ENCODE results near the gene PI4KB. TPM values are rescaled to one million over a fixed set of nuclear protein-coding genes. Genes with fewer than 3 reads are reported as not detected.

The PI4KB gene
- total and polyA plus RNA-seq, 9 of the 15 experiments (the other 6 are each of a cell fraction or from before 2014, with no cell fraction given), result 3.1 to 65.4 (median 45.1) TPM

DNA sequence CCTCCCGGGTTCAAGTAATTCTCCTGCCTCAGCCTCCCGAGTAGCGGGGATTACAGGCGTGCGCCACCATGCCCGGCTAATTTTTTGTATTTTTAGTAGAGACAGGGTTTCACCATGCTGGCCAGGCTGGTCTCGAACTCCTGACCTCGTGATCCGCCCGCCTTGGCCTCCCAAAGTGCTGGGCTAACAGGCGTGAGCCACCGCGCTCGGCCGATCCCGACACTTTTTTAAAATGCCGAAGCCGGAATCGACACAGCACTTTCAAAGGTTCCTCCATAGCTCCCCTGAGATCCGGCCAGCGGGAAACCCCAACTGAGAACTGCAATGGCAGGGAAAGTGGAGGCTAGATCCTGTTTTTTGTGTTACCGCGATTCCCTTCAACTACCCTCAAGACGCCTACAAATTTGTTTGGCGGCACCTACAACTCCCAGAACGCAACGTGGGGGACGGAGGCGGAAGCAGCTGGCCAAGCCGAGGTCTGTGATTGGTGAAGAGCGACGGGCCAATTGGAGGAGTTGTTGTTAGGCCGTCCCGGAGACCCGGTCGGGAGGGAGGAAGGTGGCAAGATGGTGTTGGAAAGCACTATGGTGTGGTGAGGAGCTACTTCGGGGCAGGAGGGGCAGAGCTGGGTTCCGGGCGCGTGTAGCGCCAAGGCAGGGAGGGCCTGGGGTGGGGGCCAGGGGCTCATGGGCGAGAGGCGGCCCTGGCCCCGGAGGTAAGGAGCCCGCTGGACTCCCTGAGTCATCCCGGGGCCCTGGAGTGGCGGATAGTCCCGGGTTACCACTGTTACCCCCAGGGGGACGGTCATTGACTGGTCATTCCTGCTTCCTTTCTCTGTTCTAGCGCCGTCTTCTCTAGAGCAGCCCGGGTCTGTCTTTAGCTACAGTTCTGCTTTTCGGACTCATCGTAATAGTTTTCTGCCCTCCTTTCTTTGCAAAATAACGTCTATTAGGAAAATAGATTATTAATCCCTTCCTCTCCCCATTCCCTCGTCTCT lies 72.7 kb downstream of the PI4KB start, which contains the start of gene PSMD4:
Gene PSMD4, plus strand, starts transcription at position 518 of the 997 bp plus-strand sequence. Its CDS starts 49 bp downstream, at position 567.
- FAIRE-seq (peak; percentile 99), DNase-seq (ENCODE audit: extremely low read depth in 1 of 4, low spot score in 3 of 4) (peak; percentile 98 to 100 (median 99)), ATAC-seq (peak; percentile 97)
- peak within 1 kb of the TSS; percentile 83 for H3K27ac ChIP-seq (ENCODE audit: extremely low read depth, low read depth, low read length)
- peak within 1 kb of the TSS; percentile 98 for H2AFZ ChIP-seq (ENCODE audit: low read depth, low read length)
- H3K36me3 ChIP-seq (ENCODE audit: control insufficient read depth, insufficient read depth, low read length), result peaks cover 13% of the 10 kb centered on the region; the same call in 1 of the 3 replicates
- H3K4me2 ChIP-seq (ENCODE audit: insufficient read depth, low read length), result peak within 1 kb of the TSS; percentile 84
- H3K4me1 ChIP-seq (replicated peaks in 1 of 2; ENCODE audit: control insufficient read depth in 2 of 2, insufficient read depth in 2 of 2, low read length in 2 of 2), result peaks cover 0 to 4% of the 10 kb centered on the region in 2 experiments; a peak in 2 of 5 replicates
- TSS peak; percentile 83 for BruUV-seq (replicated peaks)
- peak within 1 kb of the TSS; percentile 58 for H3K4me3 ChIP-seq
- ChIA-PET POLR2A (interaction anchor here (0.5 to 1.8 kb wide), 16 partner anchors 10 to 342 kb away, joined by 3 to 11 read pairs (median 4); partner anchors contain the start of genes C1orf56, SELENBP1, VPS72 and ZNF687), CTCF (ENCODE audit: low intra/inter-chr PET ratio) (interaction anchor here (0.8 kb wide), 1 partner anchor 58 kb away, joined by 3 read pairs; no protein-coding TSS in a partner anchor)
- in situ Hi-C loops (cut with MboI), result no loop called here
- intact Hi-C loops (cut with micrococcal nuclease), result loop anchor here (2.0 kb wide), 1 partner anchor 26 kb away; no protein-coding TSS in a partner anchor
- H4K20me1 ChIP-seq (replicated peaks; ENCODE audit: control insufficient read depth, insufficient read depth, low read length), result no peaks in the 10 kb centered on the region
- H3K9me3 ChIP-seq (replicated peaks; ENCODE audit: control insufficient read depth, insufficient read depth, low read depth, low read length), result no peaks in the 10 kb centered on the region
- peaks cover 51% of the 10 kb centered on the region for H3K79me2 ChIP-seq (ENCODE audit: control insufficient read depth, insufficient read depth, low read length)
- no peaks in the 10 kb centered on the region for H3K27me3 ChIP-seq (ENCODE audit: control insufficient read depth in 2 of 2, insufficient read depth in 2 of 2, low read length in 2 of 2)
- H3K9ac ChIP-seq (ENCODE audit: insufficient read depth in 1 of 2, low read depth in 2 of 2, low read length in 2 of 2), result peak within 1 kb of the TSS; percentile 90 to 92
- WGBS (ENCODE audit: insufficient coverage, low coverage, missing lambda C conversion rate), result 29% methylated on average over 55 of the region's 56 CpGs
- no peaks in the 10 kb centered on the region for H3K9me1 ChIP-seq (ENCODE audit: control insufficient read depth, insufficient read depth, low read length)
- peak; percentile 53 for TF ChIP-seq ARID1B (IDR thresholded peaks at IDR 0.05)
- no peak for TF ChIP-seq ZNF311 (CRISPR knock-in tag; IDR thresholded peaks at IDR 0.05)
- no peak for TF ChIP-seq TCF7 (IDR thresholded peaks at IDR 0.05; ENCODE audit: borderline replicate concordance)
- no peak for TF ChIP-seq ZNF76 (CRISPR knock-in tag; IDR thresholded peaks at IDR 0.05; ENCODE audit: borderline replicate concordance)
- TF ChIP-seq, protein P1, sequence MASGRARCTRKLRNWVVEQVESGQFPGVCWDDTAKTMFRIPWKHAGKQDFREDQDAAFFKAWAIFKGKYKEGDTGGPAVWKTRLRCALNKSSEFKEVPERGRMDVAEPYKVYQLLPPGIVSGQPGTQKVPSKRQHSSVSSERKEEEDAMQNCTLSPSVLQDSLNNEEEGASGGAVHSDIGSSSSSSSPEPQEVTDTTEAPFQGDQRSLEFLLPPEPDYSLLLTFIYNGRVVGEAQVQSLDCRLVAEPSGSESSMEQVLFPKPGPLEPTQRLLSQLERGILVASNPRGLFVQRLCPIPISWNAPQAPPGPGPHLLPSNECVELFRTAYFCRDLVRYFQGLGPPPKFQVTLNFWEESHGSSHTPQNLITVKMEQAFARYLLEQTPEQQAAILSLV (tag; IDR thresholded peaks at IDR 0.05), result no peak
- TF ChIP-seq, protein P2, sequence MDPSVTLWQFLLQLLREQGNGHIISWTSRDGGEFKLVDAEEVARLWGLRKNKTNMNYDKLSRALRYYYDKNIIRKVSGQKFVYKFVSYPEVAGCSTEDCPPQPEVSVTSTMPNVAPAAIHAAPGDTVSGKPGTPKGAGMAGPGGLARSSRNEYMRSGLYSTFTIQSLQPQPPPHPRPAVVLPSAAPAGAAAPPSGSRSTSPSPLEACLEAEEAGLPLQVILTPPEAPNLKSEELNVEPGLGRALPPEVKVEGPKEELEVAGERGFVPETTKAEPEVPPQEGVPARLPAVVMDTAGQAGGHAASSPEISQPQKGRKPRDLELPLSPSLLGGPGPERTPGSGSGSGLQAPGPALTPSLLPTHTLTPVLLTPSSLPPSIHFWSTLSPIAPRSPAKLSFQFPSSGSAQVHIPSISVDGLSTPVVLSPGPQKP (CRISPR knock-in tag; IDR thresholded peaks at IDR 0.05), result no peak
- TF ChIP-seq, protein P3, sequence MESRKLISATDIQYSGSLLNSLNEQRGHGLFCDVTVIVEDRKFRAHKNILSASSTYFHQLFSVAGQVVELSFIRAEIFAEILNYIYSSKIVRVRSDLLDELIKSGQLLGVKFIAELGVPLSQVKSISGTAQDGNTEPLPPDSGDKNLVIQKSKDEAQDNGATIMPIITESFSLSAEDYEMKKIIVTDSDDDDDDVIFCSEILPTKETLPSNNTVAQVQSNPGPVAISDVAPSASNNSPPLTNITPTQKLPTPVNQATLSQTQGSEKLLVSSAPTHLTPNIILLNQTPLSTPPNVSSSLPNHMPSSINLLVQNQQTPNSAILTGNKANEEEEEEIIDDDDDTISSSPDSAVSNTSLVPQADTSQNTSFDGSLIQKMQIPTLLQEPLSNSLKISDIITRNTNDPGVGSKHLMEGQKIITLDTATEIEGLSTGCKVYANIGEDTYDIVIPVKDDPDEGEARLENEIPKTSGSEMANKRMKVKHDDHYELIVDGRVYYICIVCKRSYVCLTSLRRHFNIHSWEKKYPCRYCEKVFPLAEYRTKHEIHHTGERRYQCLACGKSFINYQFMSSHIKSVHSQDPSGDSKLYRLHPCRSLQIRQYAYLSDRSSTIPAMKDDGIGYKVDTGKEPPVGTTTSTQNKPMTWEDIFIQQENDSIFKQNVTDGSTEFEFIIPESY (CRISPR knock-in tag; IDR thresholded peaks at IDR 0.05), result peak; percentile 98
- no peak for TF ChIP-seq ZZZ3 (IDR thresholded peaks at IDR 0.05)
- TF ChIP-seq TBP (optimal IDR thresholded peaks at IDR 0.05; ENCODE audit: low read depth, low read length), result peak; percentile 78
- TF ChIP-seq, protein P4, sequence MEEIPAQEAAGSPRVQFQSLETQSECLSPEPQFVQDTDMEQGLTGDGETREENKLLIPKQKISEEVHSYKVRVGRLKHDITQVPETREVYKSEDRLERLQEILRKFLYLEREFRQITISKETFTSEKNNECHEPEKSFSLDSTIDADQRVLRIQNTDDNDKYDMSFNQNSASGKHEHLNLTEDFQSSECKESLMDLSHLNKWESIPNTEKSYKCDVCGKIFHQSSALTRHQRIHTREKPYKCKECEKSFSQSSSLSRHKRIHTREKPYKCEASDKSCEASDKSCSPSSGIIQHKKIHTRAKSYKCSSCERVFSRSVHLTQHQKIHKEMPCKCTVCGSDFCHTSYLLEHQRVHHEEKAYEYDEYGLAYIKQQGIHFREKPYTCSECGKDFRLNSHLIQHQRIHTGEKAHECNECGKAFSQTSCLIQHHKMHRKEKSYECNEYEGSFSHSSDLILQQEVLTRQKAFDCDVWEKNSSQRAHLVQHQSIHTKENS (CRISPR knock-in tag; IDR thresholded peaks at IDR 0.05), result no peak
- TF ChIP-seq HDAC6 (IDR thresholded peaks at IDR 0.05; ENCODE audit: low read depth, low read length), result no peak
- no peak for TF ChIP-seq ZNF146 (CRISPR knock-in tag; IDR thresholded peaks at IDR 0.05; ENCODE audit: unreplicated experiment)
- no peak for TF ChIP-seq SRSF9 (IDR thresholded peaks at IDR 0.05; ENCODE audit: borderline replicate concordance, low read depth, low read length)
- no peak for TF ChIP-seq TARDBP (IDR thresholded peaks at IDR 0.05)
- TF ChIP-seq ZNF165 (CRISPR knock-in tag; IDR thresholded peaks at IDR 0.05; ENCODE audit: borderline replicate concordance), result no peak
- TF ChIP-seq TSC22D4 (tag; IDR thresholded peaks at IDR 0.05), result no peak
